Kidney epithelial cell (primary cell): ENCODE measurements around the gene TULP3. TPM values are rescaled to one million over a fixed set of nuclear protein-coding genes. Genes with fewer than 3 reads are reported as not detected.

Experiments
- DNase-seq: peaks from one replicate; pipeline ENCODE4 v3.0.0-alpha.2; 2010; ENCODE audit warnings: low read depth
- H3K27me3 ChIP-seq: 2 replicates; pipeline ENCODE4 v1.6.0; 2011; ENCODE audit warnings: low read length; ENCODE audit not compliant: control insufficient read depth, insufficient read depth
- H3K36me3 ChIP-seq: 2 replicates; pipeline ENCODE4 v1.5.1; 2011; ENCODE audit warnings: low read length; ENCODE audit not compliant: control insufficient read depth, insufficient read depth
- H3K4me3 ChIP-seq: 2 replicates; pipeline ENCODE4 v1.5.1; 2011; ENCODE audit warnings: low read depth, mild to moderate bottlenecking, control low read depth, low read length
- CTCF ChIP-seq: IDR thresholded peaks from 2 replicates; pipeline ENCODE4 v1.5.1; 2011; ENCODE audit warnings: mild to moderate bottlenecking, moderate library complexity, low read length, control low read depth, inconsistent platforms; ENCODE audit not compliant: insufficient read depth, poor library complexity, severe bottlenecking
- total RNA-seq: library from RNA; depleted of rRNA; stranded (reverse); fragments of >200 nt; gene quantifications from 2 replicates; pipeline ENCODE4 v1.2.3, GENCODE V29; 2015

Gene TULP3
- total RNA-seq, 1 donor from 2014 or later: 19.1 TPM

- H3K27me3 ChIP-seq: no peaks in the 10 kb centered on the region
- H3K4me3 ChIP-seq: no peak overlapping the region
- TF ChIP-seq CTCF: no peak
- no peak for DNase-seq
- H3K36me3 ChIP-seq: no peaks in the 10 kb centered on the region
These were observed 11.7 kb downstream of the TULP3 start for GRCh38 chr12:2902272-2902880.

GRCh38 chr12:2904260-2904659 lies 13.6 kb downstream of the TULP3 start:
- H3K27me3 ChIP-seq: no peaks in the 10 kb centered on the region
- no peak for TF ChIP-seq CTCF
- no peak overlapping the region for H3K4me3 ChIP-seq
- H3K36me3 ChIP-seq: no peaks in the 10 kb centered on the region
- DNase-seq: no peak

- H3K27me3 ChIP-seq: no peaks in the 10 kb centered on the region
- H3K4me3 ChIP-seq: no peak overlapping the region
- TF ChIP-seq CTCF: no peak
- H3K36me3 ChIP-seq: no peaks in the 10 kb centered on the region
- DNase-seq: no peak
These were observed 21.5 kb downstream of the TULP3 start for GRCh38 chr12:2912216-2912575.

- no peak for TF ChIP-seq CTCF
- no peak overlapping the region for H3K4me3 ChIP-seq
- no peak for DNase-seq
- H3K36me3 ChIP-seq: no peaks in the 10 kb centered on the region
- no peaks in the 10 kb centered on the region for H3K27me3 ChIP-seq
These were observed 28.6 kb downstream of the TULP3 start for GRCh38 chr12:2919249-2919648.

- Histone ChIP-seq H3K36me3 (no peaks in the 10 kb centered on the region), H3K27me3 (no peaks in the 10 kb centered on the region), H3K4me3 (no peak overlapping the region)
- DNase-seq: no peak
- no peak for TF ChIP-seq CTCF
These were observed 31.6 kb downstream of the TULP3 start for GRCh38 chr12:2922329-2922728.

- TF ChIP-seq CTCF: no peak
- DNase-seq: no peak
- no peak overlapping the region for H3K4me3 ChIP-seq
- no peaks in the 10 kb centered on the region for H3K27me3 ChIP-seq
- H3K36me3 ChIP-seq: no peaks in the 10 kb centered on the region
These were observed 32.4 kb downstream of the TULP3 start for GRCh38 chr12:2923057-2923456.
